HG03457 (cell line): ENCODE measurements around the gene FIGNL2.

Experiments
- ATAC-seq: cut with Tn5 transposase; IDR thresholded peaks from one replicate; pipeline ENCODE4 v1.9.1; 2021; ENCODE audit warnings: moderate number of reproducible peaks; ENCODE audit not compliant: unreplicated experiment

Gene FIGNL2

GRCh38 chr12:51862947-51863346 is 14.4 kb upstream of the FIGNL2 start:
- no peak for ATAC-seq

GRCh38 chr12:51860986-51861385 is 12.5 kb upstream of the FIGNL2 start:
- no peak for ATAC-seq

GRCh38 chr12:51855586-51856428 is 7.3 kb upstream of the FIGNL2 start:
- ATAC-seq, result no peak

- ATAC-seq, result no peak
Measured at GRCh38 chr12:51852404-51853137, 4.1 kb upstream of the FIGNL2 start.

- ATAC-seq, result no peak
Measured at GRCh38 chr12:51851413-51852124, 3.1 kb upstream of the FIGNL2 start.

- no peak for ATAC-seq
Measured at GRCh38 chr12:51850965-51851299, 2.4 kb upstream of the FIGNL2 start.

- no peak for ATAC-seq
Measured at GRCh38 chr12:51850081-51850964, 1.8 kb upstream of the FIGNL2 start.

GRCh38 chr12:51848841-51849735 is 570 bp upstream of the FIGNL2 start:
- ATAC-seq, result no peak

GRCh38 chr12:51847643-51848325 is 734 bp downstream of the FIGNL2 start:
- ATAC-seq, result no peak

GRCh38 chr12:51846911-51847642 is 1.4 kb downstream of the FIGNL2 start:
- no peak for ATAC-seq

GRCh38 chr12:51846271-51846691 is 2.2 kb downstream of the FIGNL2 start:
- ATAC-seq, result no peak

GRCh38 chr12:51845482-51845881 is 3.0 kb downstream of the FIGNL2 start:
- ATAC-seq, result no peak

GRCh38 chr12:51844854-51845253 is 3.7 kb downstream of the FIGNL2 start:
- no peak for ATAC-seq

- no peak for ATAC-seq
Measured at GRCh38 chr12:51841727-51842126, 6.8 kb downstream of the FIGNL2 start.

GRCh38 chr12:51840966-51841365 is 7.6 kb downstream of the FIGNL2 start:
- no peak for ATAC-seq

GRCh38 chr12:51839310-51839947 is 9.1 kb downstream of the FIGNL2 start:
- no peak for ATAC-seq

- ATAC-seq, result no peak
Measured at GRCh38 chr12:51838762-51839161, 9.8 kb downstream of the FIGNL2 start.

GRCh38 chr12:51838036-51838435 is 10.5 kb downstream of the FIGNL2 start:
- no peak for ATAC-seq
